IPS-15b (cell line): Measurements from ENCODE around the gene SLC4A1.
"Not testable (repeated sequence)": the region's sequence is repeated elsewhere in the genome, so short reads cannot be mapped to it uniquely, and the experiment has no call there.

Experiments used
- H3K27me3 ChIP-seq: one replicate; pipeline ENCODE4 v1.6.1; 2013; ENCODE audit warnings: low read length; ENCODE audit not compliant: control insufficient read depth, insufficient read depth
- H3K36me3 ChIP-seq: one replicate; pipeline ENCODE4 v1.6.1; 2013; ENCODE audit warnings: low read length; ENCODE audit not compliant: control insufficient read depth, insufficient read depth
- H3K4me1 ChIP-seq: one replicate; pipeline ENCODE4 v1.6.1; 2013; ENCODE audit warnings: mild to moderate bottlenecking, low read length; ENCODE audit not compliant: control insufficient read depth, insufficient read depth
- H3K4me3 ChIP-seq: one replicate; pipeline ENCODE4 v1.5.1; 2013; ENCODE audit warnings: low read depth, low read length
- H3K9ac ChIP-seq: one replicate; pipeline ENCODE4 v1.6.1; 2013; ENCODE audit warnings: low read depth, mild to moderate bottlenecking, low read length
- H3K9me3 ChIP-seq: one replicate; pipeline ENCODE4 v1.6.1; 2013; ENCODE audit warnings: mild to moderate bottlenecking, low read length; ENCODE audit not compliant: control insufficient read depth, insufficient read depth

SLC4A1 gene

DNA sequence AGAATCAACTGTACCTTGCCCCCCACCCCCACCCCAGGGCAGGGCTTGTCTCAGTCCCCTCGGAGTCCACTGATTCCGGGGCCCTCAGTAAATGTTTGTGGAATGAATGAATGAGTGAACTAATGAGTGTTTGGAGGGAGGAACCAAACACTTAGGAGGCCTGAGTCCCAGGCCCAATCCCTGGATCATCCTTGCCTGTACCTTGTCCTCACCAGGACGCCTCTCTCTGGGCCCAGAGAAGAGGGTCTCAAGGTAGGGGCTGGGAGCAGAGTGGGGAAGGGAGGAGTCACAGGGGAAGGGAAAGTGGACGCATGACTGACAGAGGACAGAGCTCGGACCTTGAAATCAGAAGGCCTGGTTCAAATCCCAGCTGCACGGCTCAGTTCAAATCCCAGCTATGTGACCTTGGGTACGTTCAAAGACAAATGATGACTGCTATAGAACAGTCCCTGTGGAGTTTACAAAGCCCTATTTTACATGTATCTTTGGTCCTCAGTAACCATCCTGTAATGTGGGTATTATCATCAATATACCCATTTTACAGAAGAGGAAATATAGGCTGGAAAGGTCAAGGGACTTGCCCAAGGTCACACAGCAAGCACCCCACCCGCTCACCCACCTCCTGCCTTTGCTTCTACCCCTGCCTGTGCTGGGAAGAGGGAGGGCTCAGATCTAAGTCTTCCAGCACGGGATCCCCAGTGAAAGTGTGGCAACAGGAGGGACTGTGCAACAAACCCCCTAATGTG, 18.3 kb downstream of the SLC4A1 start:
- H3K36me3 ChIP-seq: no peaks in the 10 kb centered on the region
- no peak overlapping the region for H3K4me3 ChIP-seq
- H3K27me3 ChIP-seq: no peaks in the 10 kb centered on the region
- H3K9ac ChIP-seq: no peak overlapping the region
- peaks cover 3% of the 10 kb centered on the region for H3K4me1 ChIP-seq
- H3K9me3 ChIP-seq: no peaks in the 10 kb centered on the region

DNA sequence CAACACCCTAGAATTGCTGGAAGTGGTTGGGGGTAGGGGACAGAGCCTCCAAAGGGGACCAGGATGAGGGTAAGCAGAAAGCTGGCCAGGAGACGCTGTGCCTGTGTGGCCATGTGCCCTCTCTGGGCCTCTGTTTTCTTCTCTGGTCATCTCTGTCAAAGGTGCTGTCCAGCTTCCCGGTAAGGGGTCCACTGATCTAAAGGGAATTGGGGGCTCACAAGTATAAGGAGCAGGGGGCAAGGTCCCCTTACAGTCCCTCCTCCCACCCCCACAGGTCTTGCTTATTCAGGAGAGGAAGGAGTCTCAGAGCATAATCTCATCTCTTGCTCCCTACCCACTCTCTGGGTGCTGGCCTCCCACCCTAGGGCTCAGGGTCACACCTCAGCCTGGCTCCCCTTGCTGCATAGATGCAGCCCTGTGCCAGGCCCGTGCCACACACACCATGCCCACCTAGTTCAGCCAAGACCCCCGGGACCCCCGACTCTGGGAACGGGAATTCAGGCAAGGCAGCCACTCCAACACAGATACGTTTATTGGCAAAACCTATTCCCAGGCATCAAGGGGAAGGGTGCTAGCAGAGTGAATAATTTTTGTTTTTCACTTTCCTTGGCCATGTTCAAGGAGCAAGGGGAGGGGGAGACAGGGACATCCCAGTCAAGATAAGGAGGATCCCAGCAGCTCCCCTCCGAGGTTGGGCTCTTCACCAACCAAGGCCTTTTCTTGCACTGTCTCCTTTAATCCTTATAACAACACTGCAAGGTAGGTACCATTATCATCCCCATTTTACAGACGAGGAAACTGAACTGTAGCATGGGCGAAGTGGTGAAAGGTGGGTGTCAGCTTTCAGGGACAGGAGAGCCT, 19.8 kb downstream of the SLC4A1 start:
- Histone ChIP-seq H3K27me3 (no peaks in the 10 kb centered on the region), H3K9ac (no peak overlapping the region), H3K4me1 (peaks cover 3% of the 10 kb centered on the region), H3K9me3 (no peaks in the 10 kb centered on the region), H3K4me3 (no peak overlapping the region), H3K36me3 (no peaks in the 10 kb centered on the region)

GRCh38 chr17:44247440-44247841, 20.5 kb downstream of the SLC4A1 start:
- no peak overlapping the region for H3K4me3 ChIP-seq
- peaks cover 3% of the 10 kb centered on the region for H3K4me1 ChIP-seq

GRCh38 chr17:44241106-44241624, 26.8 kb downstream of the SLC4A1 start:
- Histone ChIP-seq H3K27me3 (no peaks in the 10 kb centered on the region), H3K4me1 (peaks cover 3% of the 10 kb centered on the region), H3K36me3 (no peaks in the 10 kb centered on the region), H3K4me3 (no peak overlapping the region), H3K9ac (no peak overlapping the region), H3K9me3 (no peaks in the 10 kb centered on the region)

More at GRCh38 chr17:44247440-44247841, 20.5 kb downstream of the SLC4A1 start:
- no peaks in the 10 kb centered on the region for H3K9me3 ChIP-seq
- no peaks in the 10 kb centered on the region for H3K36me3 ChIP-seq
- H3K27me3 ChIP-seq: no peaks in the 10 kb centered on the region
- H3K9ac ChIP-seq: no peak overlapping the region

DNA sequence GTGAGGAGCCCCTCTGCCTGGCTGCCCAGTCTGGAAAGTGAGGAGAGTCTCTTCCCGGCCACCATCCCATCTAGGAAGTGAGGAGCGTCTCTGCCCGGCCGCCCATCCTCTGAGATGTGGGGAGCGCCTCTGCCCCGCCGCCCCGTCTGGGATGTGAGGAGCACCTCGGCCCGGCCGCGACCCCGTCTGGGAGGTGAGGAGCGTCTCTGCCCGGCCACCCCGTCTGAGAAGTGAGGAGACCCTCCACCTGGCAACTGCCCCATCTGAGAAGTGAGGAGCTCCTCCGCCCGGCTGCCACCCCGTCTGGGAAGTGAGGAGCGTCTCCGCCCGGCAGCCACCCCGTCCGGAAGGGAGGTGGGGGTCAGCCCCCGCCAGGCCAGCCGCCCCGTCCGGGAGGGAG, 30.0 kb downstream of the SLC4A1 start:
- not testable (repeated sequence) for H3K9ac ChIP-seq, H3K27me3 ChIP-seq, H3K36me3 ChIP-seq, H3K4me3 ChIP-seq, H3K9me3 ChIP-seq, H3K4me1 ChIP-seq

DNA sequence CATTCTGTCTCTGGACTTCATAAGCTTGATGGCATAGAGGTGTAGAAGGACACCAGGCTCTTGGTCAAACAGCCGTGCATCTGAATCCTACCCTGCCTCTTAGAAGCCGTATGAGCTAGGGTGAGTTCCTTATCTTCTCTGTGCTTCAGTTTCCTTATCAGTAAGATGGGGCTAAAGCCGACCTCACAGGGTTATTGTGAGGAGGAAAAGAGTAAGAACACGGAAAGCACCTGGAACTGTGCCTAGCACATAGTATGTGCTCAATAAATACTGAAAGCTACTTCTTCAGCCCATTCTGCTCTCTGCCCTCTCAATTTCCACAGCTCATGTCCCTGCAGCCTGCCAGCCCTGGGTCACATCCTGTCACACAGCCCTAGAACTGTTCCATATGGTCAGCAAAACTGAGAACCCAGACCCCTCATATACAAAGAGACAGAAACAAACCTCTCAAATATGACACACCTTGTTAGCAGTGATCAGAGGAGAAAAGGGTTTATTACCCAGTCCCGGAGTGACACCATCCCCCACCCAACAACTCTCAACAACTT, 31.4 kb downstream of the SLC4A1 start:
- Histone ChIP-seq H3K4me3 (no peak overlapping the region), H3K4me1 (no peaks in the 10 kb centered on the region), H3K36me3 (no peaks in the 10 kb centered on the region), H3K9me3 (no peaks in the 10 kb centered on the region), H3K9ac (no peak overlapping the region), H3K27me3 (no peaks in the 10 kb centered on the region)

- no peak overlapping the region for H3K4me3 ChIP-seq
- no peaks in the 10 kb centered on the region for H3K4me1 ChIP-seq
- H3K9me3 ChIP-seq: no peaks in the 10 kb centered on the region
- no peak overlapping the region for H3K9ac ChIP-seq
- no peaks in the 10 kb centered on the region for H3K27me3 ChIP-seq
- H3K36me3 ChIP-seq: no peaks in the 10 kb centered on the region
Measured at GRCh38 chr17:44235583-44235936, 32.4 kb downstream of the SLC4A1 start.

DNA sequence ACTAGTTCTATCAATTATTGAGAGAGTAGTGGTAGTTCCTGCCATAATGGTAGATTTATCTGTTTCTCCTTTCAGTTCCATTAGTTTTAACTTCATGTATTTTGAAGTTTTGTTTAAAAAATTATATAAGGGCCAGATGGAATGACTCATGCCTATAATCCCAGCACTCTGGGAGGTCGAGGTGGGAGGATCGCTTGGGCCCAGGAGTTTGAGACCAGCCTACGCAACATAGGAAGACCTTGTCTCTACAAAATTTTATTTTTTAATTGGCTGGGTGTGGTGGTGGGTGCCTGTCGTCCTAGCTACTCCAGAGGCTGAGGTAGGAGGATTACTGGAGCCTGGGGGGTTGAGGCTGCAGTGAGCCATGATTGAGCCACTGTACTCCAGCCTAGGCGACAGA, 34.4 kb downstream of the SLC4A1 start:
- Histone ChIP-seq H3K4me3 (no peak overlapping the region), H3K9ac (no peak overlapping the region), H3K36me3 (no peaks in the 10 kb centered on the region), H3K27me3 (no peaks in the 10 kb centered on the region), H3K4me1 (no peaks in the 10 kb centered on the region), H3K9me3 (no peaks in the 10 kb centered on the region)

GRCh38 chr17:44232061-44232460, 35.9 kb downstream of the SLC4A1 start:
- Histone ChIP-seq H3K9ac (no peak overlapping the region), H3K4me3 (no peak overlapping the region), H3K9me3 (no peaks in the 10 kb centered on the region), H3K36me3 (no peaks in the 10 kb centered on the region), H3K27me3 (no peaks in the 10 kb centered on the region), H3K4me1 (no peaks in the 10 kb centered on the region)

GRCh38 chr17:44230140-44230539, 37.8 kb downstream of the SLC4A1 start:
- H3K36me3 ChIP-seq: no peaks in the 10 kb centered on the region
- no peaks in the 10 kb centered on the region for H3K27me3 ChIP-seq
- H3K4me1 ChIP-seq: no peaks in the 10 kb centered on the region
- H3K9me3 ChIP-seq: no peaks in the 10 kb centered on the region
- no peak overlapping the region for H3K4me3 ChIP-seq
- H3K9ac ChIP-seq: no peak overlapping the region

DNA sequence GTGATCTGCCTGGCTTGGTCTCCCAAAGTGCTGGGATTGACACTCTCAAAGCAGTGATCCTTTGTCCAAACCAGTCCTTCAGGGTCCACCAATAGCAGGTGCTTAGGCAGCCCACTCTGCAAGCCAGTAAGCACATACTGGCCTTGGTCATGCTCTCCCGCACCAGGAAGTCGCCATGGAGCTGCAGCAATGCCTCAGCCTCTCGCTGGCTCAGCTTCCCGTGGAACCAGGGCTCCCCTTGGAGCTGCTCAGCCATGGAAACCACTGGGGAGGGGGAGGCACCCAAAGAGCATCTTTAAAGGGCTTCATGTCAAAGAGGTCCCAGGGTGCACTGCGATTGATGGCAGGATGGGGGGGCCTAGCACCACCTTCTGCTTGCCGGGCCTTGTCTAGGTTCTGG, 38.8 kb downstream of the SLC4A1 start:
- H3K27me3 ChIP-seq: no peaks in the 10 kb centered on the region
- H3K36me3 ChIP-seq: no peaks in the 10 kb centered on the region
- no peak overlapping the region for H3K4me3 ChIP-seq
- H3K9ac ChIP-seq: no peak overlapping the region
- H3K4me1 ChIP-seq: no peaks in the 10 kb centered on the region
- H3K9me3 ChIP-seq: no peaks in the 10 kb centered on the region
